GM19452 (cell line): ENCODE measurements around the gene KPNA2.

Source experiments
- ATAC-seq: cut with Tn5 transposase; IDR thresholded peaks from one replicate; pipeline ENCODE4 v1.9.1; 2021; ENCODE audit not compliant: unreplicated experiment

Gene KPNA2

DNA sequence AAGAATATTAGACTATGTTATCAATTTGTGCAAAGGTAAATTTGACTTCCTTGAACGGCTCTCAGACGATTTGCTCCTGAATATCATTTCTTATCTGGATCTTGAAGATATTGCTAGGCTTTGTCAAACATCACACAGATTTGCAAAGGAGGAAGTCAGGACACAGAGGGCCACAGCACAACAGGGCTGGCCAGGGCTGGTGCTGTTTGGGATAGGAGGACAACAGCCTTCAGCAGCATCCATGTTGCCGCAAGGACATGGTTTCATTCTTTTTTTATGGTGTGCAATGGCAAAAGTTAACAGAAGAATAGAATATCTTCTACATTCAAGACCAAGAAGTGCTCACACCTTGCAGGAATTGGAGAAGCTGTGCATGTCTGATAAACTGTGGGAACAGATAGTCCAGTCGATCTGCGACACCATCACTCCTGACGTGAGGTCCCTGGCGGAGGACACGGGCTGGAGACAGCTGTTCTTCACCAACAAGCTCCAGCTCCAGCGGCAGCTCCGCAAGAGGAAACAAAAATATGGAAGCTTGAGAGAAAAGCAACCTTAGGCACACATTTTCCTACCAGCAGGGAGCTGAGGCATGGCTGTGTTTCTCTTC, 59.8 kb downstream of the KPNA2 start:
- no peak for ATAC-seq

DNA sequence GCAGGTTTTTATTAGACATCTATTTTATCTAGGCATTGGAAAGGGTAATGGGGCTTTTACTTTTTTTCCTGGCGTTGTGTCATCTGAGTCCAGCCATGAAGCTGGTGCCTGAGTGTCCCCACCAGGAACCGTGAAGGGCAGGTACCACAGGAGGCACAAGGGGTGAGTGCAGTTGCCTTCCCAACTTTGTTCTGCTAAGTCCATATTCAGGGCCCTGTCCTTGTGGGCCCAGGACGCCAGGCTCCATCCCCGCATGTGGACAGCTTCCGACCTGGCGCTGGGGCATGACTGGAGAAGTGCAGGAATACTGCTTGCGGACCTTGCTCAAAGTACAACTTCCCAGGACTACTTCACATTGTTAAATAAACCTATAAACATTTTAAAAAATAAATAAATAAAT, 60.6 kb downstream of the KPNA2 start:
- no peak for ATAC-seq
